GM20000 (cell line): ENCODE results near the gene KRT37.

Experiments used
- DNase-seq: peaks from one replicate; pipeline ENCODE4 v3.0.0; 2012; ENCODE audit warnings: low spot score
- CTCF ChIP-seq: IDR thresholded peaks from 2 replicates; pipeline ENCODE4 v1.5.1; 2012; ENCODE audit warnings: mild to moderate bottlenecking, control low read depth; ENCODE audit errors: extremely low read depth, missing control alignments

Gene KRT37

DNA sequence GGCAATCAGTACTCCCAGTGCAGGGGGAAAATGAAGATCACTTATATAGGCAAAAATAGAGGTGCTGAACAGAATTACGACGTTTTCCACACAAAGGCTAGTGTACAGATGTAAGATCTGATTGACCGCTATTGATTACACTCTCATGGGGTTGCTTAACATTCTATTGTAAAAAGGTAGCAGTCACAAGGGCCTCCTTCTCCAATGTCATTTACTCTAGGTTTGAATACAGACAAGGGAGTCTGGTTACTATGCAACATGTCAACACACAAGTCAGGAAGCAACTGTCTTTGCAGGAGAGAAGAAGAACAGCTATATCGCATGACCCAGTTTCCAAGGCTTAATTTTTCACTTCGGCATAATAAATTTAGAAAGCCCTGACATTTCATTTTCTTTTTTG lies 7.9 kb downstream of the KRT37 start:
- no peak for TF ChIP-seq CTCF
- no peak for DNase-seq

DNA sequence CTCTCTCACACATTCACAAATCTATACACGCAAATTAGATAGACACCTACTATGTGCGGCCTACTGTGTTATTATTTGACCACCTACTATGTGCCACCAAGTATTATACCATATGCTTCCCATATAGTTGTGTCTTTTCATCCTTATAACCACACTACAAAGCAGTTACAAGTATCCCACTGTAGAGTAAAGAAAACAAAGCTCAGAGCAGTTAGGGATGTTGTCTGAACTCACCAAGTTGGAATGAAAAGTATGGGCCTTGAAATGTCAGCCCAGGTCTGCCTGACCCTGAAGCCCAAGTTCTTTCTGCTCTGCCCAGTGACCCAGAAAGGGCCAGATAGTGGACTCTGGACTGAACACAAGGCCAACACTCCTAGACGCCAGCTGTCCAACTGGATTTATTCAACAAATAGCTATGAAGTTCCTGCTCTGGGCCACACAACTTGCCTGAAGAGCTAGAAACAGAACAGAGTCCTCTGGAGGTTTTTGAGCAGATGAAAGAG lies 8.5 kb downstream of the KRT37 start:
- no peak for DNase-seq
- no peak for TF ChIP-seq CTCF

DNA sequence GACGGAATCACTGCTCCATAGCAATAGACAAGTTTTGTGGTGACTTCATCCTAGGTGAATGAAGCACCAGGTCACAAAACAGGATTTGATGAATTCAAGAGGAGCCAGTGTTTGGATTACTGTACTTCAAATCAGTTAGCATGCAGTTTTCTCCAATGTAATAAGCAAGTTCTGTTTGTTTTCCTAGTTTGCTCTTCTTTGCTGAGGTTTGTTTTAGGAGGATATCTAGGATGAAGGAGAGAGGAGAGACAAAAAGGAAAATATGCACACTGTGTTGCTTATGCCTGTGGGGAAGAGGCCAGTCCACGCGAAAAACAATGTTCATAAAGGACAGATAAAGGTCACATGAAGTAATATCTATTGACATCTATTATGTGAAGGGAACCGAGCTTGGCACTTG lies 9.0 kb downstream of the KRT37 start:
- DNase-seq = no peak
- TF ChIP-seq CTCF = no peak

GRCh38 chr17:41413982-41414381 lies 10.4 kb downstream of the KRT37 start:
- TF ChIP-seq CTCF = no peak
- DNase-seq = no peak

DNA sequence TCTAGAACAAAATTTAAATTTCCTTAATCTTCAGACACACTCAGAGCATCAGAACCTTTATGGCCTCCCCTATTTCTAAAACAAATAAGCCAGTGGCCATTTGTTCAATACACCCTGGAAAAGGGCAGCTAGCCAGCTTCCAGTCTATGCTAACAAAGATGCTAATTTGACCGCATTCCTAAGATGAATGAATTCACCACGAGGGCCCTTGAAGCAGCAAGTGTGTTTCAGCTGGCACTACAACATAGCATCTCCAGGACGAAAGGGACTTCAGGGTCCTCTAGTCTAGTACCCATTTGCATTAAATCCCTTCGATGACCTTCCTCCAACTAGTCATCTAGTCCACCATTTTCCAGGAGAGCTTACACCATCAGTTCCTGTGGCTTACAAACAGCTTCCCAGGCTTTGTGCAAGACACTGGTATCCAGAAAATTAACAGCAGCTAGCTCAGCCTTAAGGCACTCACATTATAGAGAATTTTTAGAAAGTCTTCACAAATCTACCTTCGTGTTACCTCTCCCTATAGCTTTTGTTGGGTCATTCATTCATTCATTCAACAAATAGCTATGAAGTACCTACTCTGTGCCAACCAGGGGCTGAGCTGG lies 10.9 kb downstream of the KRT37 start:
- no peak for DNase-seq
- no peak for TF ChIP-seq CTCF

DNA sequence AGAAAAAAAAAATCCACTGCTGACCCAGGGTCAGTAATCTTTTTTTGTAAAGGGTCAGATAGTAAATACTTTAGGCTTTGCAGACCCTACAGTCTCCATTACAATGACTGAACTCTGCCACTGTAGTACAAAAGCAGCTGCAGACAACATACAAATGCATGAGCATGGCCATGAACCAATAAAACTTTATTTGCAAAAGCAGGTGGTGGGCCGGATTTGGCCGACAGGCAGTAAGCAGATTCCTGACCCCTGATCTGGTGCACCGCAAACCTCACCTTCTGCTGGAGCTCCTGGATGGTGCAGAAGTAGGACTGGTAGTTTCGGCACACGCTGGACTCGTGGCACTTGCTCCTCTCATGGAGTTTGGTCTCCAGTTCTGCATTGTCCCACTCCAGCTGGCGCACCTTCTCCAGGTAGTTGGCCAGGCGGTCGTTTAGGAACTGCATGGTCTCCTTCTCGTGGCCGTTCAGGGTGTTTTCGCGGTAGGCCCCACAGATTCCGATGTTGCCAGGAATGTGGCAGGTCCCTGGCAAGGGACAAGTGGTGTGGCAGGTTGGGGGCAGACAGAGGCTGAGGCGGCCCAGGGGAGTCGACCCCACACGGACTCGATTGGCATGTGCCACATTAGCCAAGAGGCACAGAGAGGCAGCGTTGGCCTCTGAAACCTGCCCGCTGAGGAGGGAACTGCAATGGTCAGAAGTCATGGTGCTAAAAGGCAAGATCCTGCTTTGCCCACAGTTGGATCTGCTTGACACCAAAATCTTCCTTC lies 13.1 kb downstream of the KRT37 start:
- no peak for DNase-seq

More for the DNA sequence above, 13.1 kb downstream of the KRT37 start:
- no peak for TF ChIP-seq CTCF
